Measurements from ENCODE around the gene ATG101.

Gene ATG101, protein sequence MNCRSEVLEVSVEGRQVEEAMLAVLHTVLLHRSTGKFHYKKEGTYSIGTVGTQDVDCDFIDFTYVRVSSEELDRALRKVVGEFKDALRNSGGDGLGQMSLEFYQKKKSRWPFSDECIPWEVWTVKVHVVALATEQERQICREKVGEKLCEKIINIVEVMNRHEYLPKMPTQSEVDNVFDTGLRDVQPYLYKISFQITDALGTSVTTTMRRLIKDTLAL

DNA sequence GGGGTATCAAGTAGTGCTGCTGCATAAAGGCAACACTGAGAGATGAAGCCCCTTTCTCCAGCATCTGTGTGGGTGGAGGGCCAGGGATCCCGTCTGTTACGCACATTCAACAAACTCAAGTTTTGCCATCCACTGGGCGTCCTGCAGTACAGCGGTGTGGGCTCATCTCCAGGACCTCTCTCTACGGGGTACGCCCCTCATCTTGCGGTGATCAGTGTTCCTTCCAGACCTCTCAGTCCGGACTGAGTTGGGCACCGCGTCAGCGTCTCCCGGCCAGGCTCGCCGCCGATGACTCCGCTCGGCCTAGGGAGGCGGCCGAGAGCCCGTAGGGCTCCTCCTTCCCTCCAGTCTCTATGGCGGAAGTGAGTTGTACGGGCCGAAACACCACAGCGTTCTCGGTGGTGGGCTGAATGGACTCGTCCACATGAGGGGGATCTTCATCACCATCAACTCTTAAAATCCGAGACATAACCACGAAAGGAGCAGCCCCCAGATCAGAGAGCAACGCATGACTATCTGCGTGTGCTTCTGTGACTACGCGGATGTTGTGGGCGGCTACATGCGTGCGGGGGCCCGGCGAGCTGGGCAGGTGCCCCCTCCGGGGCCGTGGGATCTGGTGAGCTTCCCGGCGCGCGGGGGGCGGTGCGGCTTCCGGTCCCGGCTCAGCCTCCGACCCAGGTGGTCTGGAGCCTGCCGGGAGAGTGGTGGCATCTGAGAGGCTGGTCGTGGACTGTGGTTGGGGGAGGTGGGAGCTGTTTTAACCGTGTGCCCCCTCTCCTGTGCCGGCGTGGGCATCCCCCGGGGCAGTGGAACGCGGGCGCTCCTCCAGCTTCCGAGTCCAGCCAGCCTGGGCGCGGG is at the start of gene ATG101:
Gene ATG101 (plus strand): TSS at position 652 of the 858 bp plus-strand sequence. CDS start 3,673 bp downstream, outside the sequence.
- DNase-seq: peak; percentile 90 to 93

DNA sequence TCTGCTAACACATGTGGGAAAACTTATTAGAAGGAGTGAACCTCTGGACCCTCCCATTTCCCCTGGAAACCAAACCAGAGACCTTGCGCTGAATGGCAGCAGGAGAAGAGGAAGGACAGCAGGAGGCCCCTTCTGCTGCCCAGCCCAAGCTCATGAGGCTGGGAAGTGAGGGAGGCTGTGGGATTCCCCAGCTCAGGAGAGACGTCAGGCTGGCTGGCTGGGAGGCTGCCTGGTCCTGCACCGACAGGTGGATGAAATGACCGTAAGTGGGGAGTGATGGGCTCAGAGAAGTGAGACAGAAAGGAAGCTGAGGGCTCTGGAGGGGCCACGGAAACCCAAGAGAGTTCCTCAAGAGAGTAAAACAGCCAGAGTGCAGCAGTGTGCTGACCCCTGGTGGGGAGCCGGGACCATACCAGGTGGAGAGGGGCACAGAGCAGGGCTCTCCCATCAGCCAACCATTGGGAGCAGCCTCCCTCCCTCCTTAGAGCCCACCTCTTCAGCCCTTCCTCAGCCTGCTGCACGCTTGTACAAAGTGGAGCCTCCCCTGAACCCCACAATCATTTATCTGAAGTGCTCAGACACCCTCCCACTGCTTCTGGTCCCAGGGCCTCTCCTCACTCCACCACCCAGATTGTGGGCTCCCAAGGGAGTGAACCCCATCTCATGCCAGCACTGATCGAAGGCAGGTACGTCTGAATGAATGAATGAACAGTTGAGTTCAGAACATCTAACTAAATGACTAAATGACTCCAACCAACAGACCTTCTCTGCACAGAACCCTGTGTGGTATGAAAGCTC is 49.0 kb upstream of the ATG101 start:
- peak; percentile 73 to 74 for DNase-seq

DNA sequence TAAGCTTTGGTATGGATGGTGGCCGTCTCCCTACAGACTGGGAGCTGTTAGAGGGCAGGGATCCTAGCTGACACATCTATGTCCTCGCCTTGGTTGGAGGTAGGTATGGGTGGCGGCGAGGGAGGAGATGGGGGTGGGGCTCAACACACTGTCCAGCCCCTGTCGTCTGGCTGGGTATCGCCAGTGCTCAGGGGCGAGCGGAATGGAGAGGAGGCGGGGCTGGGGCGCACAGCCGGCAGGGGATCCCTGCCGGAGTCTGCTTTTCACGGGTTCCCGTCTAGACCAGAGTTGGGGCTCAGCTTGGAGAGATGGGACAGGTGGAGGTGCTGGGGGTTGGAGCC is 47.0 kb upstream of the ATG101 start:
- DNase-seq: no peak

DNA sequence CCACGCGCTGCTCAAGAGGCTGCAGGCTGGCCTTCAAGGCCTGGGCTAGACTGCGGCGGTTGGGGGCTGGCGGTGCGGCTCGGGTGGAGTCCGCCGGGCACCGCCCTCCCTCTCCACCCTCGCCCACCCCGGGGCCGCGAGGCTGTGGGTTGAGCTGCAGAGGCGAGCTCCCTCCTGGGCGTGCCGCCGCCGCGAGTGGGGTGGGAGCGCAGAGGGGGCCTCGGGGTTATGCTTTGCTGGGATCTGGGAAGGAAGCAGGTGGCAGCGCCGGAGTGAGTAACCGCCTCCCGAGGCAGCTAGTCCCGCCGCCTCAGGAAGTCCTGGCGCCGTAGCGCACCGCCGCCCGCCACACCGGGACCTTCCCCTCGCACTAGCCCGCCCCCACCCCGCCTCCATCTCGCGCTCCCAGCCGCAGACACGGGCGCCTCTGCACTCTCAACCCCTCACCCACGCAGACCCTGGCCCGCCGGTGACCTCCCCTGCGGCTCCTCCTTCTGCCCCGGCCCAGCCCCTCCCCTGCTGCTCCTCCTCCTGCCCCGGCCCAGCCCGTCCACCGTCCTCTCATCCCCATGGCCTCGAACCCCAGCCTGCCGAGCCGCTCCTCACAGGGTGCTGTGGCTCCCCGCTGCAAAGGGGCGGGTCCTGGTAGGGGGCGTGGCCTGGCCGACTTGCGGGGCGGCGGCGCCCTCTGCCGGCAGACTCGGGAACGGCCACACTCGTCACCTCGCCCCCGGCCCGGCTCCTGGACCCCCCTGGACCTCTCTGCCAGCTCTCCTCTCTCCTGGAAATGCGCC is 46.4 kb upstream of the ATG101 start:
- peak; percentile 87 to 91 for DNase-seq

DNA sequence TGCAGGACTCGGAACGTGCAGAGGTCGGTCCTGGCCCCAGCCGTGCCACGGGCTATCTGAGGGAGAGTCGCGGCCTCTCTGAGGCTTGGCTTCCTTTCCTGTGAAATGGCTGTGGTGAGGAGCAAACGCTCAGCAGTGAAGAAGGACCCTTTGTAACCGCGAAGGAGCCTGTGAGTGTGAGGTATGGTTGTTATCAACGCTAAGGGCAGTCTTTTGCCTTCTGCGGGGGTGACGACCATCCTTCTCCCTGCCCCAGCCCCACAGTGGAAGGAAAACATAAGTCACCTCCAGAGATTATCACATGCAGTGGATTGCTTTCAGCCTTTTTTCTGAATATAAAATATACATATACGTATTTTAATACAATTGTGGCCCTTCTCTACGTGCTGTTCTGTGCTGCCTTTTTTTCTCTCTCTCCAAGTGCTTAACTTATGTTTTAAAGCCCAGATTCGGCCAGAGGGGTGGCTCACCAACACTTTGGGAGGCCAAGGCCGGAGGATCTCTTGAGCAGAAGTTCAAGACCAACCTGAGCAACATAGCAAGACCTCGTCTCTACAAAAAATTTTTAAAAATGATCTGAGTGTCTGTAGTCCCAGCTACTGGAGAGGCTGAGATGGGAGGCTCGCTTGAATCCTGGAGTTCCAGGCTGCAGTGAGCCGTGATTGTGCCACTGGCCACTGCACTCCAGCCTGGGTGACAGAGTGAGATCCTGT is 45.6 kb upstream of the ATG101 start:
- DNase-seq: no peak

DNA sequence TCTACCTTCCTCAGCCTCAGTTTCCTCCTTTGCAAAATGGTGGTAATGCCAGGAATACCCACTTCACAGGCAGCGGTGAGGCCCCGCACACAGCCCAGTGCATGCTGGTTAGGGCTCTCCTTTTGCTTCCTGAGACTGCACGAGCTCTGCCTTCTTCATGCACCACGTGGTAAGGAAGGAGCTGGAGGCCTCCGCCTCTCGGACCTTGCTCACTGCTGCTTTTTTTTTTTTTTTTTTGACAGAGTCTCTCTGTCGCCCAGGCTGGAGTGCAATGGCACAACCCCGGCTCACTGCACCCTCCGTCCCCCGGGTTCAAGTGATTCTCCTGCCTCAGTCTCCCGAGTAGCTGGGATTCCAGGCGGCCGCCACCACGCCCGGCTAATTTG is 44.9 kb upstream of the ATG101 start:
- peak; percentile 58 for DNase-seq

DNA sequence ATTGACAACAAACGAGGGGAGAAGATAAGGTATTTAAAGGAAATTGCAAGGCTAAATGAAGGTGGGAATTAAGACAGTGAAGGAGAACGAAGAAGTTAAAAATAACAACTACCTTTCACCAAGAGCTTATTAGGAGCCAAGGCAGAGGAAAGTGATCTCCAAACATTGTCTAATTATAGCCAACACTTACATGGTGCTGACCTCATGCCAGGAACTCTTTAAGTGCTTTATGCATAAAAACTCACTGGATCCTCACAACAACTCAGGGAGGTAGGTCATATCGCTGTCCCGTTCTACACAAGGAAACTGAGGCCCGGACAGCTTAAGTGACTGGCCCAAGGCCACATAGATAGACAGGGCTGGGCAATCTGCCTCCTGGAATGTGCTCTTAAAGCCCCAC is 43.5 kb upstream of the ATG101 start:
- DNase-seq: no peak

DNA sequence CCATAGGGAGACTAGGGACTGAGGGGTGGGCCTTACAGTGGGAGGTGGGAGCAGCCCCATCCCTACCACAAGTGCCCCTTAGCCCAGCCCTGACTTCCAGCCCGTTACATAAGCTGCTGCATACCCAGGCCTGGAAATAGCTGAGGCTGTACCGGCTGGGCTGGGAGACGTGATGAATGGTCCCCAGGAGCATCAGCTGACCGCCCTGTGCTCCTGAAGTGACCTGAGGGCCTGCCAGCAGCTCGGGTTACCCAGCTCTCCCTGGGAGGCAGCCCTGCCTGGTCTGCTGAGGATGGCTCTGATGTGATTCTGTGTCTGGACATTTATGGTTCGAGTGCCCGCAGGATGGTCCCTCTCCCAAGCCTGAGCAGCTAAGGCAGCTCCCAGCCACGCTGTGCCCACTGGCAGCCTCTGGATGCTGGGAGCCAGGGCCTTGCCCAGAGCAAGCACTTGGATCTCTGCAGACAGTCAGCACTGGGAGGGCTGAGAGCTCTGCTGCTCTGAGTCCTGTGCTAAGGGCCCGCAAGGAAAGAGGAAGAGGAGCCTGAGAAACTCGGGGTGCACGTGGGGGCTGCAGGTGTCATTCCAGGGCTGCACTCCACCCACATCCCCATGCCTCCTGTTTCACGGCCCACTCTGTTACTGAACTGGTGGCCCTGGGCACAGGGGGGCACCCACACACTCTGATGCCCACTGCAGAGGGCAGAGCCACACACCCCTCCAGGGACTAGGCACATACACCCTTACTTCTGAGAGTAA is 42.5 kb upstream of the ATG101 start:
- no peak for DNase-seq

DNA sequence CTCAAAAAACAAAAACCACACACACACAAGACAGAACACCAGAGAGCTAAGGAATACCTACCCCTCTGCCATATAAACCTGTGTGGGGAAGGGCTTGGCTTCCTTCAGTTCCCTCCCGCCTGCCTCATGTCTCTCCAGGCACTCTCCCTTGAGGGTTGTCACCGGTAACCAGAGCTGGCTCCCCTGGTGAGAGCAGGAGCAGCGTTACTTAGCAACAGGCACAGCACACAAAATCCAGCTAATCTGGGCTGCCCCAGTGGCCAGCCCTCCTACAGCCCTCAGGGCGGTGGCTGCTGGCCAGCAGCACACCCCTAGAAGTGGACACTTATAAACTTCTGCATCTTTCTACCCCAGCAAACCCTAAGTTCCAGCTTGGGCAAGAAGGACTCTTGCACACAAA is 40.1 kb upstream of the ATG101 start:
- no peak for DNase-seq

DNA sequence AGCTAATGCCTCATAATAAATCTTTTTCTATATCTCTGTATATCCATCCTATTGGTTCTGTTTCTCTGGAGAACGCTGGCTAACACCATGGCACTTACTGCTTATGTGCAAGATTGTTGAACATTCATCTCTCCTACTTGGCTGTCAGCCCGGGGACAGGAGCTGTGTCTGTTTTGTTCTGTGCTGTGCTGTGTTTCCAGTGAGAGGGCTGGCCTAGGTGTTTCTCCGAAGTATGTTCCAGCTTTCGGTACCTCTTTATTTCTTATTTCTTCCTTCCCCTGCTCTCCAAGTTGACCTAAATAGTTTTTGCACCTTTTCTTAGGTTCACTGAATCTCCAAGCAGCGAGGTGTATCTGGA is 37.4 kb upstream of the ATG101 start:
- DNase-seq: peak; percentile 23 to 44

DNA sequence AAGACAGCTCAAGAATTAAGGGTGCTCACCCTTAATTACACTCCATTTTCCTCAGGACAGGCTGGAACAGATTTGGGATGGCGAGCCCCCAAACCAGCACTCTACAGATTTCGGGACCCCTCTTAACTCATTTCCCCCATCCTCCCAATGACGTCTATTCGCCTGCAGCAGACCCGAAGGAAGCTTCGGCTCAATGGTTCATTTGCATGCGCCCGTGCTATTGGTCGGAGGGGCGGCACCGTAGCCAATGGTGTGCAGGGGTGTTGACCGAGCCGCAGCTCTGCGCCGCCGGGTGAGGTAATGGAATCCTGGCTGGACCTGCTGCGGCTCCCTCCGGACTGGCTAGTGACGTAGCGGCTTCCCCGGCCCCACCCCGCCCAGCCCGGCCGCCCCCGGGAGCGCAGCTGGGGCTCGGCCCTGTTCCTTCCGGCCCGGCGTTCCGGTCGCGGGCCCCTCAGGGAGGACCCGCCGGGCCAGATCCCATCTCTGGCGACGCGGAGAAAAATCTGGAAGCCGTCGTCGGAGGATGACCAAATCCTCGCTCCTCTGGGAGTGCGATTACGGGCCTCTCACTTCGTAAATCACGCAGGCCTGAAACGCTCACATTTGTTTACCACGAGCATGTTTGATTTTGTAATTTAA is 36.9 kb upstream of the ATG101 start:
- peak; percentile 93 for DNase-seq

DNA sequence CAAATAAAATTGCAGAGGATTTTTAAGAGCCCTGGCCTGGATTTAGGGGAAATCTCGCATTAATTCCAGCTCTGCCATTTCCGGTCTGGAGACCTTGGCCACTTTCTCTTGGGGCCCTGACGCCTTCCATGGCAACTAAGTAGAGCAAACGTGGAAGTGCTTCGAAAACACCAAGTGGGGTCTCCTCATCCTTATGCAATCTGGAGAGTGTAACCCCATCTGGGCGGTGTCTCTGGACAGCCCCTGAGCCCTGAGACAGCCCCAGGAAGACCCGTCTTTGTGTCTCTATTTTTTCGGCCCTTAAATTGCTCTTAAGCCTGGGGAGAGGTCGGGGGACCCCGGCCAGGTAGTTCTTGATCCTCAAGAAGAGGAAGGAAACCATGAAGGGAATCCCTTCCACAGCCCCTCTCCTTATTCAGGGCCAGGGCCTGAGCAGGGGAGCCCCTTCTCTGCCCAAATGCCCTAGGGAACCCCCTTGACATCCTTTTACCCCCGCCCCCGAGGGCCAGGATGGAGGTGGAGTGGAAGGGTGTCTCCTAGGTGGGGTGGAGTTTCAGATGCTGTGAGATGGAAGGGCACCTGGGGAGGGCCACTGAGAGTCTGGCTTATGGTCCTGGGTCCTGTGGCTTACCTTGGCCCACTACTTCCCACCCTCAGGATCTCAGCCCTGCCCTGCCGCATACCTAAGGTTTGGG is 36.2 kb upstream of the ATG101 start:
- DNase-seq: no peak

DNA sequence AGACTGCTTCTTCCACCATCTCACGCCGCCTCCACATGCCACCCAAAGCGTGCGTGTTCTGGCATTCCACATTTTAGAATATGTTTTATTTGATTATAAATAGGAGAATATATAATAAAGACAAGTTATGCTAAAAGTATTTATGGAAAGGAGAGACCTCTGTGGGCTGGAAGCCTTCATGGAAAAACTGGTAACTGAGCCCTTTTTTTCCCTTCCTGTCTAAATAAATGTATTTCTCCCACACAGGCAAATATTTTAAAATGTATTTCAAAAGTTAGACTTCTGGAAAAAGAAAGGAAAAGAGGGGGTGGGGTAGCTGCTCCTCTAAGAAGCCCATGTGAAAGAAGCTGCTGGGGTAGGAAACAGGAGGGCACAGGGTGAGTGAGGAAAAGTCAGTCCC is 34.6 kb upstream of the ATG101 start:
- DNase-seq: no peak

DNA sequence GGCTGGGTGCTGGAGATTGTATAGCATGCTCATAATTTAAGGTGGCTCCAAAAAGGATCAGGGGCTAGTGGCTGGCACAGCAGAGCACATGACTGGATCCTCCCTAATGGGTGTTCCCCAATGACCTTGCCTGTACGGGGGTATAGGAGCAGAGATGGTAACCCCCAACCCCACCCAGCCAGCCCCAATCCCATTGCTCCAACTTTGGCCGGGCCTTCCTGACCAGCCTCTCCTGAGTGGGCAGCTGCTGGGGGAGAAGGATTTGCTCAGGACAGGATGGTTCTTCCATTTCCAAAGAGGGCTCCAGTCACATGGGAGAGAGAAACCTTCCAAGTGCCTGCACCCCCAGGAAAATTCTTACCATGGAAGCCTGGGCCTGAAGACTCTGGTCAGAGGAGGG is 33.9 kb upstream of the ATG101 start:
- no peak for DNase-seq

DNA sequence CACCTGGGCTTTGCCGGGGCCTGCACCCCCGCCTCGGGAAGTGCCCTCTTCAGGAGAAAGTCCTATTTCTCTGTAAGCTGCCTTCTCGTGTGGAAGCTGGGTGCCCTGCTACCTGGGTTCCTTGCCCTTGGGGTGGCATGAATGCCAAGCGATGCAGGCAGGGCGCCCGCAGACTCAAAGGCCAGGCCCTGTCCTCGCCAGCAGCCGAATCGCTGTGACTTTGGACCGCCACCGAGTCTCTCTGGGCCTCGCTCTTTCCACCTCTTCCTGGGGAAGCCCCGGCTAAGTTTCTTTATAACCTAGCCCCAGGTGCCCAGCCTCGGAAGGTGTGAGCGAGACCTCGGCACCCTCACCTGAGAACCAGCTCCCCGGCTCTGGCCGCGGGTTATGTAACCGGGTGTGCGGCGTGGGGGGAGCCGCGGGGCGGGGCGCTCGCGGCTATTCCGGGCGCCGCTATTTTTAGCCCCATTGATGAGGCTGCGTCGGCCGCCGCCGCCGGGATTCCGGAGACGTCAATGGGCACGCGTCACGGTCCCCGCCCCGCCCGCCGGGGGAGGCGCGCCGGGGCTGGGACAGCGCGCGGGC is 33.1 kb upstream of the ATG101 start:
- peak; percentile 92 to 95 for DNase-seq

DNA sequence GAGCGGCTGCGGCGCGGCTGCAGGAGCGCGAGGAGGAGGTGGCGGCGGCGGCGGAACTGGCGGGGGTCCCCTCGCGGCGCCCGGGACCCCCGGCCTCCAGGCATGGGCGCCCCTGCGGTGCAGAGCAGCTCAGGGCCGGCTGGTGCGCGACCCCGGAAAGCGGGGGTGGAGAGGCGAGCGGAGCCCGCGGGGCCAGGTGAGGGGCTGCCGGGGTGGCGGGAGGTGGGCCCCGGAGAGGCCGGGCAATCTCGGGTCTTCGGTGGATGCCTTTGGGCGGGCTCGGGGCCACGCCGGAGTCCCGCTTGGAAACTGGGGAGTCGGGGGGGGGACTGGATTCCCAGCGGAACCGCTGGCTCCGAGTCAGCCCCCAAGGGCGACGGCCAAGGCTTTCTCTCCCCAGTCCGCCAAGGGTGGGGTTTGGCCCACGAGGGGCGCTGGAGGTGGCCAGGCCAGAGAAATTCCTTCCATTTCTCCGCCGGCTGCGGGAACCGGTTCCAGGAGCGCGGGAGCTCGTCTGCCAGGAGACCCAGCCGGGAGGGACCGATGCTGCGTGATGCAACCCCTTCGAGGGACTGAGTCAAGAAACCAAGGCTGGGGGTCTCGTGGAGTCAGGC is 32.4 kb upstream of the ATG101 start:
- peak in 1 of 2 donors; percentile 27 for DNase-seq

DNA sequence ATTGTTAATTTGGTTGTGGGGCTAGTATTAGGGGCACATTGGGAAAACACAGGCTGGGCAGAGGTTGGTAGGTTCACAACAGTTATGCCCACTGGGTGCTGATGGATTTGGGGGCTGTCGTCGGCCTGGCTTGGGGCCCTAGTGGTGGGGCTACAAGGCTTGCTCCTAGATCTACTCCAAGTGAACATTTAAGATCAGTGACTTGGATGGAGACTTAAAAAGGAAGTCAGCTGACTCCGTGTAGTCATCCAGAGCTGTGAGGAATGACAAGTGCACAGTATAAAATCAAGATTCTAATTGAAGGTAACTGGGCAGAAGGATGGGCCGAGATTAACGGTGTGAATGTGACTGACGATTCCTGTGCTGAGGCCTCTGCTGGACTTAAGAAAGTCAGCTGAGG is 31.3 kb upstream of the ATG101 start:
- DNase-seq: no peak

DNA sequence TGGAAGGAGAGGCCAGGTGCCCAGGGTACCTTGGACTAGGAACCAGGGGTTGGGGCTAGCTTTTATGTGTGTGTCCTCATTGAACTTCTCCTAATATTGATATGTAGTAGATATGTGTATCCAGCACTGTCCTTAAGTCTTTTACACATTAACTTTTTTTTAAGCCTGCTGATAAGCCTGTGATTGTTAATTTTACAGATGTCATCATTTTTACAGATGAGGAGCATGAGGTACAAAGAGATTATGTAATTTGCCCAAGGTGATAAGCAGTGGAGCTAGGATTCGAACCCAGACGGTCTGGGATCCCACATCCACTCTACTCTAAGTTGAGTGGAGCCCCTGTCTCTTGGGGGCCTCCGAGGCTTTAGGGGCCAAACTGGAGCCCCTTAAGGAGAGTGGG is 28.7 kb upstream of the ATG101 start:
- DNase-seq: no peak

DNA sequence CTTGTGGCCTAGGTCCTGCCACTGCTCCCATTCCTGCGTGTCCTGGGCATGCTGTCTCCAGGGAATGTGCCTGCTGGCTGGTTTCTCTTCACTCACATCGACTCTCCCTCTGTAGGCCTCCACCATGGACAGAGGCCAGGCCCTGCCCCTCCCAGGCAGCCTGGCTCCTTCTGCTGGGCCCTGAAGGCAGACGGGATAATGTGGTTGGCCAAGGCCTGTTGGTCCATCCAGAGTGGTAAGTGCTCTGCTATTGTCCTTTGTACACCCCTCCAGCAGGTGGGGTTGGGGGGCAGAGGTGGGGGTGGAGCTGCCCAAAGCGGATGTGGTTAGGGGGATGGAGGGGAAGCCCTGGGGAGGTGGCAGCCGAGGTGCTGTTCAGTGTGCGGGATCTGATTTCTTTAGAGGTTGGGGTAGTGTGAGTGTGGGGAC is 28.1 kb upstream of the ATG101 start:
- DNase-seq: peak; percentile 76 to 83

Measured in CD4-positive, alpha-beta T cell treated with Interferon alpha-2 for 1 hour (primary cell).